ENCODE measurements around the gene MACROD2.

GRCh38 chr20:15734052-15734451 is 1738.7 kb downstream of the MACROD2 start:
- TF ChIP-seq CTCF (IDR thresholded peaks at IDR 0.05) (no peak), ZFX (IDR thresholded peaks at IDR 0.05; ENCODE audit: borderline replicate concordance) (no peak)
